Kasumi-1 (cell line): ENCODE measurements around the gene RPS27L.
"Not testable (repeated sequence)": the region's sequence is repeated elsewhere in the genome, so short reads cannot be mapped to it uniquely, and the experiment has no call there.

Source experiments
- DNase-seq, 2 experiments: peaks; one replicate each; lab custom pipeline; 2025; lab: John Stamatoyannopoulos, UW

The RPS27L gene

DNA sequence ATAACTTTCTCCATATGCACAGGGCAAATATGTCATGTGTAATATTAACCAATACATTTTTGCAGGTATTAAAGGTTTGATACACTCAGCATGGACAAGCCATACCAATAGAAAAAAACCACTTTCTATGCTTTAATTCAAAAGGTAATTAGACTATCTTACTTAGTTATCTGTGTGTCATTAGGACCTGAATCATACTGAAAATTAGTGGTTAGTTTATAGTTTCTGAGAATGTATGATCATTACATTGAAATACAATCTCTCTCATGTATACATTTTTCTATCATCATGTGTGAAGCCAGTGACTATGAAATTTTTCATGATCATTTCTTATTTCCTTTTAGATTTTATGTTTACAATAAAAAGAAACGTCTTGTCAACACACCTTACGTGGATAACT lies 16.3 kb downstream of the RPS27L start:
- no peak for DNase-seq

DNA sequence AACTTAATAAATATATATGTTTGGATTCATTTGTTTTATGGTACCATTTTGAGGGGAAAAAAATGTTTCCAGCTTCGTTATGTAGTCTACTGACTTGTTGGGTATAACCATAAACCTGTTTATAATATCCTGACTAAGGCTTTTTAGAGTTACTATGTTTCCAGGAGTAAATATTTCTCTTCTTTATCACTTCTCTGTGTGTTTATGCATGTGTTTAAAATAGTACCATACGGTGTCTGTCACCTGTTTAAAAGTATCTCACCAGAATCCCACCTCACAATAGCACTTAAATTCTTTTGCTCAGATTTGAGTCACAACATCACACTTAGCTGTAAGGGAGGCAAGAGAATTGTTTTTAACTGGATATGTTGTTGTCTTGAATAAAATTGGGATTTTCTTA lies 20.5 kb downstream of the RPS27L start:
- DNase-seq, result no peak

DNA sequence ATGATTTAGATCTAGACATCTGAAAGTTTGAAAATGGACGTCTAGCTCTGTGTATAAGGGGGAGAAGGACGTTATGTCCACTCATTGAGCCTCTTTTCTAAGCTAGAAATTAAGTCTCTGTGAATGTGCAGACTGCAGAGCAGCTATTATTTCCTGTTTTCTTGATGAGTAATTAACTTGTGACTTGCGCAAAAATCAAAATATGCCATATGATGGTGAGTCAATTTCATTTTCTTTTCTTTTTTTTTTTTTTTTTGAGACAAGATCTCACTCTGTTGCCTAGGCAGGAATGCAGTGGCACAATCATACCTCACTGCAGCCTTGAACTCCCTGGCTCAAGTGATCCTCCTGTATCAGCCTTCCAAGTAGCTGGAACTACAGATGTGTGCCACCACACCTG lies 21.5 kb downstream of the RPS27L start:
- DNase-seq, result no peak

DNA sequence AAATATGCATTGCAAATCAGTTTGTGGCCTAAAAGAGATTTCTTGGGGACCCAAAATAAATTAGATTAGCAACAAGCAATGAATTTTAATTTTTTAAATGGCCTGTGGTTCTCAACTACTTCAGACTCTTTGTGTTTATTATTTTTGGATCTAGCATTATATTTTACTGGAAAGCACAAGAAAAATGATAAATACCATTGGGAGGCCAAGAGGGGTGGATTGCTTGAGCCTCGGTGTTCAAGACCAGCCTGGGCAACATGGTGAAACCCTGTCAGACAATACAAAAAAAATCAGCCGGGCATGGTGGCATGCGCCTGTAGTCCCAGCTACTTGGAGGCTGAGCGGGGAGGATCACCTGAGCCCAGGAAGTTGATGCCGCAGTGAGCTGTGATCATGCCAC lies 22.0 kb downstream of the RPS27L start:
- no peak for DNase-seq

DNA sequence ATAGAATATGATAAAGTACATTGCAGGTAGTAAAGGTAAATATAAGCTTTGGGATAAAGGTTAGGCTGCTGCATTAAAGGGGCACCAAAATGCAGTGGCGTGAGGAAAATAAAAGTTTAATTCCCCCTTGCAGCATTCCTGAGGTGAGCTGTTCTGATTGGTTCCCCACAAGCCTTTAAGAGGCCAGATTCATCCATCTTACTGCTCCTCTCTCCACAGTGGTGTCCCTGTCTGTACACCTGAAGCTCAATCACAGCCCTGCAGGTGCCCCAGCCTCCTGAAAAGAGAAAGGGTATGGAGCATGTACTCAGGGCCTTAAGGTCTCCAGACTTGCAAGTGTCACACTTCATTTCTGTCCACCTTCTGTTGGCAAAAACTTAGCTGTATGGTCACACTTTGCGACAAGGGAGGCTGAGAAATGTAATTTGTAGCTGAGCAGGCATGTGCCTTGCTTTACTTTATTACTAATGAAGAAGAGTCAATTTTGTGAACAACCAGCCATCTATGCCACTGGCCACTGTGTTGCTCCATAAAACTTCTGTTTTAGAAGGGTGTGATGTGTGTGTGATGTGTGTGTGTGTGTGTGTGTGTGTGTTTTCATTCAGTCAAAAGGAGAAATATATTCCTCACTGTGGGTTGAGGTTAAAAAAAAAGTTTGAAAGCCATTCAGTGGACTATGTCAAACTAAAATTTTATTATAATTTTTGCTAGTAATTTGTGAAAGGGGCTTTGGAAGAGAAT lies 22.9 kb downstream of the RPS27L start:
- DNase-seq, result no peak

DNA sequence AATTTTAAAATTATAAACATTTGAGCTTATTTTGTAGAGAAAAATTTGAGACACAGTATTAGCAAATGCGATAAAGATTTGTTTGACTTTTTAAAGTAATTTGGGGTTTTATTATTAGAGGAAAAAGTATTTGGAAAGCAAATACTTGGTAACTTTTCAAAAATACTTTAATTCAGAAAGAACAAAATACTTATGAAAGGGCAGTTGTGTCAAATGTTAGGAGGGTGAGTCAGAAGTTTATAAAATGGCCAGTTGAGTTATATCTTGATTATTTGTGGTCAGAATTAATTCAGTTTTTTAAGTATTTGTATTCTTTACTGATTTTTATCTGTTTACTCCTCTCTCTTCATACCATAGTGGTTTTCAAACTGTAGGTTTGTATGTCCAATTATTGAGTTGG lies 23.5 kb downstream of the RPS27L start:
- DNase-seq, result no peak

DNA sequence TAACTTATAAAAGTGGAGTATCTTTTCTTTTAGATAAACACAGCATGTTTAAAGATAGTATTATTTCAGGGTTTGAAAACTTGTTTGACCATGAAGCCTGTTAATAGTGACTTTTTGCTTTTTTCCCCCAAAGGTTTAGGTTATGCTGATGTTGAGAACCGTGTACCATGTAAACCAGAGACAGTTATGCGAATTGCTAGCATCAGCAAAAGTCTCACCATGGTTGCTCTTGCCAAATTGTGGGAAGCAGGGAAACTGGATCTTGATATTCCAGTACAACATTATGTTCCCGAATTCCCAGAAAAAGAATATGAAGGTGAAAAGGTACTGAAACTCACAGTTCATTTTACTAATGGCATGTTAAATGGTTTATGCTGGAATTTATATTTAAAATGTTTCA lies 30.6 kb downstream of the RPS27L start:
- DNase-seq, result no peak

DNA sequence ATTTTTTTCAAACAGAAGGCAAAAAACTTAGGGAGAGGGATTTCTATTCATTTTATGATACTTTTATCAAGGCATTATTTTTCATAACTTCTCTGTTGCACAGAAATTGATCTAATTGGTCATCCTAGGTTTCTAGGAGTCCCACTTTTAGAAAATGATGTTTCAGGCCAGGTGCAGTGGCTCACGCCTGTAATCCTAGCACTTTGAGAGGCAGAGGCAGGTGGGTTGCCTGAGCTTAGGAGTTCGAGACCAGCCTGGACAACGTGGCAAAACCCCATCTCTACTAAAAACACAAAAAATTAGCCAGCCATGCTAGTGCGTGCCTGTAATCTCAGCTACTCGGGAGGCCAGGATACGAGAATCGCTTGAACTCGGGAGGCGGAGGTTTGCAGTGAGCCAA lies 32.8 kb downstream of the RPS27L start:
- DNase-seq, result no peak

DNA sequence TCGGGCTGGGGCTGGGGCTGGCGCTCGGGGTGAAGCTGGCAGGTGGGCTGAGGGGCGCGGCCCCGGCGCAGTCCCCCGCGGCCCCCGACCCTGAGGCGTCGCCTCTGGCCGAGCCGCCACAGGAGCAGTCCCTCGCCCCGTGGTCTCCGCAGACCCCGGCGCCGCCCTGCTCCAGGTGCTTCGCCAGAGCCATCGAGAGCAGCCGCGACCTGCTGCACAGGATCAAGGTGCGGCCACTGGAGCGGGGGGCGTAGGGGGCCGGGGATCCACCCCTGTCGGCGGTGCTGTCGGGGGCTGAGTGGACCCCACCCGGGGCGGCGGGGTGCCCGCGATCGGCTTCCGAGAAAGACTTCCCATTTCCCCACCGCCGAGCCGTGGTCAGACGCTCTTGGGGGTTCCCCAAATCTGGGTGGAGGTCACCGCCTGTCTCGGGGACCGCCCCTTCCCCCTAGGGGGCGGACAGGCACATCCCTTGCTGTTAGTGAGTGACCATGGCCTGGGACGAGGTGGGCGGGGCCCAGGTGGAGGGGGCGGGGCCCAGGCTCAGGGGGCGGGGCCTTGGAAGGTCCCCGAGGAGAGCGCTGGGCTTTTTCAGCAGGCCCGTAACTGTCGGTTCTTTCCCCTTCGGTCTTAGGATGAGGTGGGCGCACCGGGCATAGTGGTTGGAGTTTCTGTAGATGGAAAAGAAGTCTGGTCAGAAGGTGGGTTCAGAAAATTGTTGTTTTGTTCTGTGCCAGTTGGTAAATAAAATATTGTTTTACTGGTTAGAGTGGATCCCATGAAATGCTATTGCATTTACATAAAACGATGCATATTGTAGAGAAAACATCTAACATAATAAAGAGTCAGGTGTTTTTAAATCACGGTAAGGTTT lies 35.0 kb downstream of the RPS27L start:
- DNase-seq, result peak; percentile 33 to 50

DNA sequence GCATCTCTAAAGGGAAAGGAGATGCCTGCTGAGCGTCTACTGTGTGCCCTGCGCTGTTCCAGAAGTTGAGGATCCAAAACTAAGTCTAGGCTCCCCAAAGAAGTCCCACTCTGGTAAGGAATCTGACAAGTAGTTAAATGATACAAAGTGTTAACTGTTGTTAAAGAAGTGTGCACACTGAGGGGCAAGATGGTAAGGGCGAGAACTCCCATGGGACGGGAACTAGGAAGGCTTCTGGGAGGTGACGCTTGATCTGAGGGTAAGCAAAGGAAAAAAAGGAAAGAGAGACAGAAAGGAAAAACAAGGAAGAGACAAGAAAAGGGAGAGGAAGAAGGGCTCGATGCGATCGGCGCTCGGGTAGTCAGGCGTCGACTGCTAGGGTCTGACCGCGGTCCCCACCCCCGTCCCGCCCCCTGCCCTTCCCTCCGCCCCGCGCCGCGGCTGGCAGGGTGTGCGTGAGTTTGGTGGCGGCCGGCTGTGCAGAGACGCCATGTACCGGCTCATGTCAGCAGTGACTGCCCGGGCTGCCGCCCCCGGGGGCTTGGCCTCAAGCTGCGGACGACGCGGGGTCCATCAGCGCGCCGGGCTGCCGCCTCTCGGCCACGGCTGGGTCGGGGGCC lies 35.8 kb downstream of the RPS27L start, which contains the start of gene LACTB:
TSS of gene LACTB (plus strand) at position 480 of the 620 bp plus-strand sequence. CDS start at position 491, 11 bp downstream.
- peak; percentile 86 to 88 for DNase-seq

DNA sequence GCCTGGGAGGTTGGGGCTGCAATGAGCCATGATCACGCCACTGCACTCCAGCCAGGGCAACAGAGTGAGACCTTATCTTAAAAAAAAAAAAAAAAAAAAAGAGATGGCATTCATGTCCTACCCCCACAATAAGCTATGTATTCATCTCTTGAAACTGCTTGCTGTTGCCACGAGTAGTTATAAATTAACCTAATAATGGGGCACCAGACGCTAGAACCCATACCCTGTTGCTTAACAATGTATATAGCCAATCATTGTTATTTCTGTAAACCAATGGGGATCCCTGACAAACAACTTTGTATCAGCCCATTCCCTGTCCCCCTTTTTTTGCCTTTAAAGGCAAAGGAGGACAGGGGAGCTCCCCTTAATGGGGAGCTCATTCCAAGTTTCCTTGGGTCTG lies 38.4 kb downstream of the RPS27L start:
- no peak for DNase-seq

DNA sequence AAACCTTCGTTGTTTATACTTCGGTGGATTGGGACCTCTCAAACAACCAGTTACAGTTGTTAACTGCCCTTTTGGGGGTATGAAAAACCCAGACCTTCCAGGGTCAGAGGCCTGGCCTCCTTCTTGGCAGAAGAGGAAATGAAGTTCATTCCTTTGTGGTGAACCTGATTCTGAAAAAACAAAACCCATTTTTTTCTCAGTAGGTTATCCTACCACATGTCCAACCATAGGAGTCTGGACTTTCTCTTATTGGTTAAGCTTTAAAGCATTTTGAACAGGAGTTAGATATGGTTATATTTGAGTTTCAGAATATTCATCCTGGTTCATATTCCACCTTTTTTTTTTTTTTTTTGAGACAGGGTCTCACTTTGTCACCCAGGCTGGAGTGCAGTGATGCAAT lies 42.8 kb downstream of the RPS27L start:
- DNase-seq, result no peak

DNA sequence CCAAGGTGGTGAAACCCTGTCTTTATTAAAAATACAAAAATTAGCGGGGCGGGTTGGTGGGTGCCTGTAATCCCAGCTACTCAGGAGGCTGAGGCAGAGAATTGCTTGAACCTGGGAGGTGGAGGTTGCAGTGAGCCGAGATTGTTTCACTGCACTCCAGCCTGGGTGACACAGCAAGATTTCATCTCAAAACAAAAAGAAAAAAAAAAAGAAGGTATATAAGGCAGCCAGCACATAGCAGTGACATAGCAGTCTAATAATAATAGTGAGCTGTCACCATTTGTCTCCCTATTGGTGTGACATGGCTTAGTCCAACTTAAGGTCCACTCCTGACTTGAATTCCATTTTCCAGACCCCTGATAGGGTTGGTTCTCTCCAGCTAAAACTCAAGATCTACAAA lies 44.4 kb downstream of the RPS27L start:
- DNase-seq, result no peak

DNA sequence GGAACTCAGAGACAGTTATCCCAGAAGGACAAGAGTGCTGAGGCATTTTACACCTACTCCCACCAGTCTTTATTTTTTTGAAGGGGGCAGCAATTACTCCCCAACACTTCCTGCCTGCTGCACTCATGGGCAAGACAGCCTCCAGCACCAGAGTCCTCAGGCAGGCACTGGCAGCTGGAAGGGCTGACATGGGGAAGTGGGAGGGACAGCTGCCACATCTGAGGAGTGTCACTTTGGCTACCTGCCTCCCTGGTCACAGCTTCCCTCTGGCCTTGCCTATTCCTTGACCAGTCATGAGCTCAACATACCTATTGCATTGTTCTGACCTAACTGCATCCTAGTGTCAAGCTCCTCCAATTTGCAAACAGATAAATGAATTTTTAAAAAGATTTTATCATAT lies 45.8 kb downstream of the RPS27L start:
- DNase-seq, result no peak

DNA sequence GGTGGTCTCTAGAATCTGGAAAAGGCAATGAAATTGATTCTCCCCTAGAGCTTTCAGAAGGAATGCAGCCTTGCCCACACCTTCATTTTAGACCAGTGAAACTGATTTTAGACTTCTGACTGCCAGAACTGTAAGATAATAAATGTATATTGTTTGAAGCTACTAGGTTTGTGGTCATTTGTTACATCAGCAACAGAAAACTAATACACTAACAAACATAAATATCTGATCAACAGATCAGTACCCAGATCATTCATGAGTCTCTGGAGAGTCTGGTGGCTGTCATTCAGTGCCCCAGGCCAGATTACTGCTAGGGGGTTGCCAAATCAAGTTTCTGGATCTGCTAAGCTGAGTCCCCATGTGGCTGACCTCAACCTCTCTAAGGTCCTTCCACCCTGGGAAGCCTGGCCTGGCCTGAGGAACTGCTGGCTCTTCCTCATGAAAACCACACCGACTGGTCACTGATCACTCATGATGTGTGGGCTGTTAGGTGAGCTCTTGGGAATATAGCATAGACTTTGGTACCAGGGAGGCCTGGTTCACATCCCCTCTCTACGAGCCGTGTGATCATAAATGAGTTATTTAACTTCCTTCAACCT lies 46.8 kb downstream of the RPS27L start:
- no peak for DNase-seq

DNA sequence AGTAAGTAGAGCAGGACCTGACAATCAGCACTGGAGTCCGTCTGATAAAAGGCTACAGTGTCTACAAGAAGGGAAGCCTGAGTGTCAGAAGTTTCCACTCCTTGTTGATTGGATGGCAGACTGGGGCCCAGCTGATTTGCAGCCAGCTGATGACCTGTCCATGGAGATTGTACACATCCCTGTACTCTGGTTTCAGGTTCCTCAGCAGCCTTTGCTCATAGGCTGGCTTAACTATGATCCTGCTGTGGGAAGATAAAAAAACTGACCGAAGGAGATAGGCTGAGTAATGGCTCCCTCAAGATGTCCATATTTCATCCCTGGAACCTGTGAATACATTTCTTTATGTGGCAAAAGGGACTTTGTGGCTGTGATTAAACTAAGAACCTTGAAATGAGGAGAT lies 47.4 kb downstream of the RPS27L start:
- DNase-seq, result no peak

DNA sequence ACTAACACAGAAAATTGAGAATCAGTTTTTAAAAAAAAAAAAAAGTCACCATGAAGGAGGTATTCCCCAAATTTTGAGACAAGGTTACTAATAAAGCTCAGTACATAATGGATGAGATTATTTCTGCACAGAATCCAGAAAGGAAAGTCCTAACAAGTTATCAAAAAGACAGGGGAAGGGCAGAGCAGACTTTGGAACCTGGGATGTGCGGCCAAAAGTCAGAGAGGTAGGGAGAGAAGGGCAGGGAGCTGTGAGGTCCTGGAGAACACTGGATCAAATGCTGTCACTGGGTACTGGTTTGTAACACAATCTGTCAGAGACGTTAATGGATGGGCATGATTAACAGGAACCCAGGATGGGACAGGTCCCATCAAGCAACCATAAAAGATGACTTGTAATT lies 47.8 kb downstream of the RPS27L start:
- no peak for DNase-seq

DNA sequence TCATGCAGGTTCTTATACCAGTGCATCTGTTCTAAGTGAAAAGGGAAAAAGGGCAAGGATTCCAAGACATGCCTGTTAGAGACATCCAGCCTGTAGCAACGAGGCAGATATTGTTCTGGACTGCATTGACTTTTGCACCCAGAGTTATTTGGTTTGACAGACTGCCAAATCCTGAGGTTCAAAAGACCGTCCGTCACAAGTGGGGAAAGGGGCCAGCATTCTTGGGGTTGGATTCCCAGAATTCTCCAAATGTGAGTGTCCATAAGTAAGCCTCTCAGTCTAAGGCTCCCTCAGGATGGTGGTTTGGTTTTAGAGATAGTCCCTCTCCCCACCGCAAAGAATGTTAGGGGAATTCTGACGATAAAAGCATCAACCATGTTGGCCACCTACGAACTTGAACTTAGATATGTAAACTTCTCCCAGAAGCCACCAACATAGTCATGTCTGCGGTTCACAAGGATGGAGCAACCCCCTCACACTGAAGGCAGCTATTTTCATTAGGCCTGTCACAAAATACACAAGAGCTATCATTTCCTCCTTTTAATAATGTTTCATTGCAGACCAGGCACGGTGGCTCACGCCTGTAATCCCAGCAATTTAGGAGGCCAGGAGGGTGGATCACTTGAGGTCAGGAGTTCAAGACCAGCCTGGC lies 49.3 kb downstream of the RPS27L start:
- DNase-seq, result no peak

DNA sequence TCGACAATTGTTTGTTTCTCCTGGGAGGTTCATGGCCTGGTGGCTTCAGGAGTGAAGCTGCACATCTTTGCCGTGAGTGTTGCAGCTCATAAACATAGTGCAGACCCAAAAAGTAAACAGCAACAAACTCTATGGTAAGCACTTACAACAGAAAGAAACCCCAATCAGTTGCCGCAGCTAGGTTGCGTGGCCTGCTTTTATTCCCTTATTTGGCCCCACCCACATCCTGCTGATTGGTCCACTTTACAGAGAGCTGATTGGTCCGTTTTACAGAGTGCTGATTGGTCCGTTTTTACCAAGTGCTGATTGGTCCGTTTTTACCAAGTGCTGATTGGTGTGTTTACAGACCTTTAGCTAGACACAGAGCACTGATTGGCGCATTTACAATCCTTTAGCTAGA lies 51.9 kb downstream of the RPS27L start:
- DNase-seq, result not testable (repeated sequence)

DNA sequence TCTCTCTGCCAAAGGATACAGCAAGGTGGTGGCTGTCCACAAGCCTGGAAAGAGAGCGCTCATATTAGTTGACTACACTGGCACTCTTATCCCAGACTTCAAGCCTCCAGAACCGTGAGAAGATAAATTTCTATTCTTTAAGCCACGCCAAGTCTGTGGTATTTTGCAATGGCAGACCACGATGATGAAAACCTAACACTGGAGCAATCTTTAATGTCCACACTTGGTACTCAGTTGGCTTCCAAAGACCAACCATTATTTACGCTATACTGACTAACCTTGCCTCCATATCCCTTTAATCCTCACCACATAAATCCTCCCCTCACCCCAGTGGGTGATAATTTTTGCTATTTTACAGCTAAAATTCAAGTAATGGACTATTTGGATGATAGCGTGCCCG lies 52.5 kb downstream of the RPS27L start:
- no peak for DNase-seq

DNA sequence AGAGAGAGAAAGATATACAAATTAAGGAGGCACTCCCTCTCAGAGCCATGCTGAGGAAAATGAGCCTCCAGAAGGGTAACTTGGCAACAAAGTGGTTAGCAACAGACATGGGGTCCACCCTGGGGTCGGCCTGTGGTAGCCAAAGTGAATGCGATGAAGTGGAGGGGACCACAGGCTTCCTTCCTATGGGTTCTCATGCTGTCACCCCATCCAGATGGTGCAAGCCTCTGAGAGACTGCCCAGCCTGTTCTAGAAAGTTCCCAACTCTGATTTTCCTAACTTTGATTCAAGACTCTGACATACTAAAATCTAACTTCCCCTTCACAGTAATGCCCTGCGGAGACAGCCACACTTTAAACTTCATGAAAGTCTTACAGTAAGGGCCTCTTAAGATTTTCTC lies 53.9 kb downstream of the RPS27L start:
- no peak for DNase-seq

DNA sequence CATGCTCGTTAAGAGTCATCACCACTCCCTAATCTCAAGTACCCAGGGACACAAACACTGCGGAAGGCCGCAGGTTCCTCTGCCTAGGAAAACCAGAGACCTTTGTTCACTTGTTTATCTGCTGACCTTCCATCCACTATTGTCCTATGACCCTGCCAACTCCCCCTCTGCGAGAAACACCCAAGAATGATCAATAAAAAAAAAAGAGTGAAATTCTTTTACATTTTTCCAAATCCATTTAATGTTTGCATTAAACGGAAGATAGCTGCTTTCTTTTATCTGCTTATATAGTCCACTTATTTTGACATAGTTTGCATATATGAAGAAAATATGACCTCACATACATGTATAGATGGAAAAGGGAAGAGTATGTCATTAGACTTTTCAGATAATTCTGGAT lies 57.7 kb downstream of the RPS27L start:
- DNase-seq, result not testable (repeated sequence)
